MCF 10A (cell line): ENCODE results near the gene SERPINB5. TPM values are rescaled to one million over a fixed set of nuclear protein-coding genes. Genes with fewer than 3 reads are reported as not detected.
A peak's percentile ranks its signal among the peaks of the same experiment; 100 is the strongest.

ENCODE experiments used
- BruUV-seq: library from RNA; stranded (reverse); fragments of 400-500 nt; replicated peaks from 2 replicates; lab custom pipeline; 2021; lab: Mats Ljungman, UMichigan
- CTCF ChIA-PET: fragments of 300-600 bp; sonication (Branson Sonifier 250); formaldehyde crosslinking; extraction: SDS; loops from one replicate; lab custom pipeline; 2021; ENCODE audit warnings: antibody characterized with exemption, inconsistent platforms; lab: Yijun Ruan, JAX
- POLR2A ChIA-PET: fragments of 300-600, 350-650 bp; sonication (Branson Sonifier 250); formaldehyde crosslinking; extraction: SDS; loops from one replicate; lab custom pipeline; 2020; ENCODE audit warnings: antibody characterized with exemption, inconsistent platforms; lab: Yijun Ruan, JAX
- DNase-seq: peaks from one replicate; pipeline ENCODE4 v3.0.0-alpha.2; 2018; ENCODE audit not compliant: unreplicated experiment
- H3K27ac Mint-ChIP-seq: one replicate; pipeline ENCODE4 v1.8.0; 2022; ENCODE audit warnings: mild to moderate bottlenecking, low read depth, mixed read lengths; ENCODE audit not compliant: unreplicated experiment
- H3K27me3 Mint-ChIP-seq: one replicate; pipeline ENCODE4 v1.8.0; 2022; ENCODE audit warnings: mixed read lengths; ENCODE audit not compliant: insufficient read depth, unreplicated experiment
- H3K36me3 Mint-ChIP-seq: one replicate; pipeline ENCODE4 v1.8.0; 2022; ENCODE audit warnings: mild to moderate bottlenecking, moderate library complexity, mixed read lengths; ENCODE audit not compliant: insufficient read depth, unreplicated experiment
- H3K4me1 Mint-ChIP-seq: one replicate; pipeline ENCODE4 v1.8.0; 2022; ENCODE audit warnings: mixed read lengths; ENCODE audit not compliant: insufficient read depth, unreplicated experiment
- H3K4me3 Mint-ChIP-seq: one replicate; pipeline ENCODE4 v1.8.0; 2022; ENCODE audit warnings: mild to moderate bottlenecking, moderate library complexity, mixed read lengths; ENCODE audit not compliant: unreplicated experiment
- H3K9me3 Mint-ChIP-seq: one replicate; pipeline ENCODE4 v1.8.0; 2022; ENCODE audit warnings: mixed read lengths; ENCODE audit not compliant: unreplicated experiment
- CTCF ChIP-seq: fragments of 200-600 bp; IDR thresholded peaks from one replicate; pipeline ENCODE4 v1.8.0; 2022; ENCODE audit warnings: antibody characterized with exemption, mild to moderate bottlenecking; ENCODE audit not compliant: unreplicated experiment
- intact Hi-C: fragments of 100-400 bp; cut with micrococcal nuclease; formaldehyde crosslinking; loops from 2 replicates; pipeline ENCODE4 v1.14.1; 2022
- total RNA-seq: library from RNA; stranded (reverse); gene quantifications from 2 replicates; pipeline ENCODE4 v1.2.3, GENCODE V29; 2022

The SERPINB5 gene
- total RNA-seq, 1 experiment from 2014 or later = 330 TPM

- Mint-ChIP-seq H3K9me3 (no peaks in the 10 kb centered on the region), H3K27me3 (no peaks in the 10 kb centered on the region), H3K27ac (peak overlapping the region; percentile 35), H3K36me3 (no peaks in the 10 kb centered on the region), H3K4me1 (peaks cover 8% of the 10 kb centered on the region), H3K4me3 (peak overlapping the region; percentile 19)
- no peak for DNase-seq
- BruUV-seq = no TSS peak
- intact Hi-C loops = no loop called here
- ChIA-PET CTCF (interaction anchor here (0.7 to 2.4 kb wide), 5 partner anchors 10 to 262 kb away, joined by 3 to 8 read pairs (median 5); no protein-coding TSS in a partner anchor), POLR2A (no interaction called here)
- TF ChIP-seq CTCF = no peak
Observed at GRCh38 chr18:63539904-63540510, 63.2 kb downstream of the SERPINB5 start.

DNA sequence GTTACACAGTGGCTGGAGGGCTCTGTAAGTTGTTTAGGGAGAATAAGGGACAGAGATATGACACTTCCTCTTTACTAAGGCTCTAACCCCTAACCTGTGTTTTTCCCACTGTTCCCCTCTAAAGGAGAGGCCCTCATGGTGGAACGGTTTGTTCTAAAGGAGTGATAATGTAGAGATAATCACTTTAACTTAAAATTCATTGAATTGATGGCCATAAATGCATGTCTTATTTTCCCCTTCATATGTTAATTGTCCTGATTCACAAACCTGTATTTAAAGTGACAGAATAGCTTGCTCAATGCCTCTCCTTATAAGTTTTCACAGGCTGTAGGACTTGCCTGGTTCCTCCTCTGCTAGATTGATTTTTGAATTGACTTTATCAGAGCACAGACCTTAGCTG lies 65.3 kb downstream of the SERPINB5 start, which contains the start of gene SERPINB12:
Gene SERPINB12, plus strand, starts transcription at position 301 of the 400 bp plus-strand sequence. CDS start 13,791 bp downstream, outside the sequence.
- Mint-ChIP-seq H3K36me3 (no peaks in the 10 kb centered on the region), H3K27me3 (no peaks in the 10 kb centered on the region)

DNA sequence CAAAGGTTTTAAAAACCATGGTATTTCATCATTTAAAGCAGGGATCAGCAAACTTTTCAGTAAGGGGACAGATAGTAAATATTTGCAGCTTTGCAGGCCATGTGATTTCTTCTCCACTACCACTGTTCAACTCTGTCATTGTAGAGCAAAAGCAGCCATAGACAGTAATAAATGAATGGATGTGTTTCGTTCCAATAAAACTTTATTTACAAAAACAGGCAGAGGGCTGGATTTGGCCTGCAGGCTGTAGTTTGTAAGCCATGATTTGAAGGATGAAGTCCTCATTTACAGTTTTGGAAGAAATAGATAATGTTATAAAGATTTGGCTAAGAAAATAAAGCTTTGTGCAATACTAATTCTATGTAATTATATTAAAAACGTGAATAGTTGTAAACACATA lies 67.3 kb downstream of the SERPINB5 start:
- no peak for TF ChIP-seq CTCF
- no TSS peak for BruUV-seq
- intact Hi-C loops = no loop called here
- POLR2A ChIA-PET = interaction anchor here (0.8 kb wide), 1 partner anchor 9 kb away, joined by 3 read pairs; no protein-coding TSS in a partner anchor
- H3K36me3 Mint-ChIP-seq = no peaks in the 10 kb centered on the region
- H3K27ac Mint-ChIP-seq = no peak overlapping the region
- no peak overlapping the region for H3K4me3 Mint-ChIP-seq
- DNase-seq = no peak
- peaks cover 8% of the 10 kb centered on the region for H3K4me1 Mint-ChIP-seq
- no peaks in the 10 kb centered on the region for H3K27me3 Mint-ChIP-seq
- H3K9me3 Mint-ChIP-seq = no peaks in the 10 kb centered on the region
- CTCF ChIA-PET = interaction anchor here (1.2 to 4.7 kb wide), 4 partner anchors 10 to 198 kb away, joined by 4 to 21 read pairs (median 10); no protein-coding TSS in a partner anchor

More for the DNA sequence above, 65.3 kb downstream of the SERPINB5 start, which contains the start of gene SERPINB12:
- ChIA-PET POLR2A (interaction anchor here (1.0 kb wide), 1 partner anchor 11 kb away, joined by 3 read pairs; no protein-coding TSS in a partner anchor), CTCF (interaction anchor here (0.8 to 1.5 kb wide), 5 partner anchors 24 to 395 kb away, joined by 3 to 5 read pairs (median 3); no protein-coding TSS in a partner anchor)
- no peak for DNase-seq
- Mint-ChIP-seq H3K27ac (no peak within 1 kb of the TSS), H3K9me3 (no peaks in the 10 kb centered on the region), H3K4me1 (peaks cover 8% of the 10 kb centered on the region), H3K4me3 (no peak within 1 kb of the TSS)
- intact Hi-C loops = no loop called here
- no peak for TF ChIP-seq CTCF
- no TSS peak for BruUV-seq

DNA sequence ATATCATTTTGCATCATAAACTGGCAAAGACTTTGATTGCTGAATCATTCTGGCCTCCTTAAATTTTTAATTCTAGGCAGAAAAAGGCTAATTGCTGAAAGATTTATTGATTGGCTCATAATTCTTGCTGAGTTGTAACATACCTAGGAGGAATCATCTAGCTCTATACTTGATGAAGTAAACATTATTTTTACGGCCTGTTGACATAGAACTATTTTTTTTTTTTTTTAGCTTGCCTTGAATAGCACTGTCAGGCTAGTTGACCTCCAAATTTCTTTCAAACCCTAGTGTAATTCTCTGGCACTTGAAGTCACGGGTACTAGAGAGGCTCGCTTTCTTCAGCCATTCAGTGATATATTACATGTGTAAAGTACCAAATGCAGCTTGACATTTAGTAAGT lies 68.2 kb downstream of the SERPINB5 start:
- no peak for DNase-seq
- Mint-ChIP-seq H3K9me3 (no peaks in the 10 kb centered on the region), H3K4me3 (no peak overlapping the region), H3K36me3 (no peaks in the 10 kb centered on the region), H3K27me3 (no peaks in the 10 kb centered on the region), H3K27ac (no peak overlapping the region), H3K4me1 (peaks cover 4% of the 10 kb centered on the region)
- ChIA-PET POLR2A (interaction anchor here (0.5 to 0.8 kb wide), 3 partner anchors 8 to 926 kb away, joined by 3 read pairs; no protein-coding TSS in a partner anchor), CTCF (interaction anchor here (0.6 to 4.7 kb wide), 7 partner anchors 9 to 221 kb away, joined by 3 to 21 read pairs (median 4); no protein-coding TSS in a partner anchor)
- TF ChIP-seq CTCF = no peak
- no TSS peak for BruUV-seq
- intact Hi-C loops = no loop called here
